Activated gamma-delta T cell treated with anti-CD3 and anti-CD28 coated beads, Interleukin-2, amount 50 U/mL, for 16 hours (primary cell): ENCODE results near the gene ATG4D.

Source experiments
- DNase-seq: peaks from one replicate; pipeline ENCODE4 v3.0.0-alpha.2; 2020; ENCODE audit warnings: low read depth

Gene ATG4D

GRCh38 chr19:10543420-10544241 is at the start of gene ATG4D:
Gene ATG4D, plus strand, starts transcription at chr19:10543904. Its CDS starts 187 bp downstream, at chr19:10544091.
- DNase-seq: peak; percentile 58

- no peak for DNase-seq
These were observed 46.3 kb upstream of the ATG4D start for GRCh38 chr19:10497371-10497770.

GRCh38 chr19:10499550-10500246 is 44.0 kb upstream of the ATG4D start:
- DNase-seq: no peak

- DNase-seq: no peak
These were observed 43.5 kb upstream of the ATG4D start for GRCh38 chr19:10500247-10500592.

- peak; percentile 27 for DNase-seq
These were observed 41.7 kb upstream of the ATG4D start for GRCh38 chr19:10501971-10502523.

- DNase-seq: peak; percentile 85
These were observed 41.1 kb upstream of the ATG4D start for GRCh38 chr19:10502524-10503001.

GRCh38 chr19:10503002-10503789 is 40.5 kb upstream of the ATG4D start, which contains the start of gene KEAP1:
Gene KEAP1, minus strand, starts transcription at chr19:10503356. Its CDS starts 3,323 bp downstream, at chr19:10500033.
- DNase-seq: no peak

GRCh38 chr19:10505583-10506229 is 38.0 kb upstream of the ATG4D start:
- peak; percentile 80 for DNase-seq

- DNase-seq: no peak
These were observed 35.7 kb upstream of the ATG4D start for GRCh38 chr19:10508036-10508435.

- DNase-seq: no peak
These were observed 35.0 kb upstream of the ATG4D start for GRCh38 chr19:10508707-10509106.

GRCh38 chr19:10510301-10510802 is 33.4 kb upstream of the ATG4D start:
- peak; percentile 46 for DNase-seq

GRCh38 chr19:10513223-10513622 is 30.5 kb upstream of the ATG4D start:
- DNase-seq: no peak

GRCh38 chr19:10514211-10515145 is 29.2 kb upstream of the ATG4D start:
- peak; percentile 32 for DNase-seq

GRCh38 chr19:10516064-10516385 is 27.7 kb upstream of the ATG4D start:
- no peak for DNase-seq

- no peak for DNase-seq
These were observed 26.9 kb upstream of the ATG4D start for GRCh38 chr19:10516671-10517286.

GRCh38 chr19:10517361-10517759 is 26.3 kb upstream of the ATG4D start, which contains the start of gene S1PR5:
Gene S1PR5, minus strand, starts transcription at chr19:10517447. Its CDS starts 2,436 bp downstream, at chr19:10515011.
- DNase-seq: no peak

- no peak for DNase-seq
These were observed 25.8 kb upstream of the ATG4D start for GRCh38 chr19:10517760-10518443.

GRCh38 chr19:10518444-10519361 is 25.0 kb upstream of the ATG4D start:
- no peak for DNase-seq
